K562 (cell line): ENCODE measurements around the gene SAP25. TPM values are rescaled to one million over a fixed set of nuclear protein-coding genes. Genes with fewer than 3 reads are reported as not detected.
A peak's percentile ranks its signal among the peaks of the same experiment; 100 is the strongest.

Source experiments
- CSDE1 ChIP-seq, 2 experiments: fragments of 450-650 bp; IDR thresholded peaks; 2 replicates each; pipeline ENCODE4 v1.6.1; 2016; ENCODE audit warnings: mild to moderate bottlenecking in 1 of 2
- CTBP1 ChIP-seq: fragments of 450-650 bp; IDR thresholded peaks from 2 replicates; pipeline ENCODE4 v1.6.1; 2016; ENCODE audit warnings: borderline replicate concordance
- EHMT2 ChIP-seq: fragments of 450-650 bp; IDR thresholded peaks from 2 replicates; pipeline ENCODE4 v1.6.1; 2018; ENCODE audit warnings: antibody characterized with exemption
- FOXA1 ChIP-seq: fragments of 450-650 bp; IDR thresholded peaks from 2 replicates; pipeline ENCODE4 v1.6.1; 2016; ENCODE audit warnings: mild to moderate bottlenecking, borderline replicate concordance
- GABPA ChIP-seq: fragments of 200-800 bp; sonication (Bioruptor generic); conservative IDR thresholded peaks from 2 replicates; pipeline ENCODE4 v1.6.1; 2016; ENCODE audit warnings: low read depth, missing genetic modification characterization, missing compliant biosample characterization
- KLF16 ChIP-seq: IDR thresholded peaks from 2 replicates; pipeline ENCODE4 v1.6.1; 2016; ENCODE audit warnings: antibody characterized with exemption
- MYNN ChIP-seq, 2 experiments: sonication (generic); formaldehyde crosslinking in 1 of 2; IDR thresholded peaks; 2 replicates each; pipeline versions ENCODE4 v1.5.0 to v1.6.1; 2016 to 2020; ENCODE audit warnings: antibody characterized with exemption in 1 of 2, missing genetic modification reagents in 1 of 2
- NR3C1 ChIP-seq: sonication (generic); formaldehyde crosslinking; IDR thresholded peaks from 2 replicates; pipeline ENCODE4 v1.8.1; 2022; ENCODE audit warnings: missing genetic modification reagents
- PHF20 ChIP-seq: fragments of 450-650 bp; IDR thresholded peaks from 2 replicates; pipeline ENCODE4 v1.6.1; 2018; ENCODE audit not compliant: partially characterized antibody
- PRMT5 ChIP-seq: sonication (generic); formaldehyde crosslinking; IDR thresholded peaks from 2 replicates; pipeline ENCODE4 v1.5.0; 2020; ENCODE audit warnings: missing genetic modification reagents
- PRPF4 ChIP-seq: fragments of 200-400 bp; formaldehyde crosslinking; IDR thresholded peaks from one replicate; pipeline ENCODE4 v1.6.1; 2017; ENCODE audit warnings: low read length, low read depth, mild to moderate bottlenecking; ENCODE audit not compliant: insufficient read depth, poor library complexity, severe bottlenecking
- TCF7L2 ChIP-seq: fragments of 150-350 bp; IDR thresholded peaks from 2 replicates; pipeline ENCODE4 v1.6.1; 2016; ENCODE audit warnings: low read depth, mild to moderate bottlenecking, low read length, moderate library complexity
- TCFL5 ChIP-seq: fragments of 250-450 bp; sonication (Bioruptor Pico); conservative IDR thresholded peaks from 2 replicates; pipeline ENCODE4 v1.6.1; 2021; ENCODE audit warnings: mild to moderate bottlenecking, moderate library complexity, matching md5 sums
- ZFP30 ChIP-seq: fragments of 250-450 bp; sonication (Bioruptor Pico); IDR thresholded peaks from 2 replicates; pipeline ENCODE4 v1.8.0; 2022; ENCODE audit warnings: moderate library complexity, mild to moderate bottlenecking, inconsistent platforms, borderline replicate concordance
- ZNF133 ChIP-seq: fragments of 250-450 bp; sonication (Bioruptor Pico); IDR thresholded peaks from 2 replicates; pipeline ENCODE4 v1.4.0; 2020; ENCODE audit warnings: mild to moderate bottlenecking
- ZNF224 ChIP-seq: sonication (generic); formaldehyde crosslinking; IDR thresholded peaks from 2 replicates; pipeline ENCODE4 v1.8.0; 2022; ENCODE audit warnings: mild to moderate bottlenecking, missing genetic modification reagents
- ZNF445 ChIP-seq: fragments of 250-450 bp; sonication (Bioruptor Pico); IDR thresholded peaks from 2 replicates; pipeline ENCODE4 v1.4.0; 2020; ENCODE audit warnings: low read depth, mild to moderate bottlenecking, moderate library complexity
- ZNF561 ChIP-seq: fragments of 450-650 bp; formaldehyde crosslinking; conservative IDR thresholded peaks from 2 replicates; pipeline ENCODE4 v1.4.0; 2020; ENCODE audit warnings: mild to moderate bottlenecking, moderate library complexity
- polyA plus RNA-seq, 8 experiments: library from polyadenylated mRNA; depleted of rRNA in 4 of 8; stranded (reverse) in 5 of 8; unstranded in 3 of 8; fragments of >200 nt; fragmentation: Nextera tagmentation in 2 of 8; fragmentation: Illumina TruSeq in 1 of 8; extraction: Ambion mirVana in 2 of 8; extraction: Trizol in 1 of 8; gene quantifications; 2 replicates each; pipeline versions ENCODE4 v1.2.1 to v1.2.3, GENCODE V29; 2011 to 2014; ENCODE audit warnings: inconsistent platforms in 1 of 8, missing spikeins in 1 of 8
- total RNA-seq, 7 experiments: library from RNA; depleted of rRNA in 6 of 7; stranded (reverse); fragments of >200 nt in 6 of 7; fragmentation: Illumina TruSeq in 2 of 7; extraction: Trizol in 2 of 7; gene quantifications; 2 replicates each; pipeline versions ENCODE4 v1.2.1 to v1.2.3, GENCODE V29; 2011 to 2021; ENCODE audit warnings: low replicate concordance in 1 of 7
- TF ChIP-seq, protein P1 (sequence below): sonication (generic); formaldehyde crosslinking; IDR thresholded peaks from 2 replicates; pipeline ENCODE4 v1.8.0; 2022; ENCODE audit warnings: missing genetic modification reagents, mild to moderate bottlenecking, borderline replicate concordance
- TF ChIP-seq, protein P2 (sequence below): IDR thresholded peaks from 2 replicates; pipeline ENCODE4 v1.6.1; 2012; ENCODE audit warnings: low read depth, low read length, improper control_type of control experiment, borderline replicate concordance
- TF ChIP-seq, protein P3 (sequence below): fragments of 450-650 bp; IDR thresholded peaks from 2 replicates; pipeline ENCODE4 v1.6.1; 2016; ENCODE audit warnings: antibody characterized with exemption
- TF ChIP-seq, protein P4 (sequence below), 2 experiments: fragments of 250-450 bp in 1 of 2; fragments of 450-650 bp in 1 of 2; sonication (Bioruptor Pico) in 1 of 2; IDR thresholded peaks; 2 replicates each; pipeline versions ENCODE4 v1.6.1 to v1.8.0; 2016 to 2021; ENCODE audit warnings: mild to moderate bottlenecking in 2 of 2, moderate library complexity in 2 of 2, missing compliant biosample characterization in 1 of 2, missing genetic modification characterization in 1 of 2

The SAP25 gene
- total and polyA plus RNA-seq, 9 of the 15 experiments (the other 6 are each of a cell fraction or from before 2014, with no cell fraction given): 0.13 to 5.3 (median 0.78) TPM; not detected in 1

DNA sequence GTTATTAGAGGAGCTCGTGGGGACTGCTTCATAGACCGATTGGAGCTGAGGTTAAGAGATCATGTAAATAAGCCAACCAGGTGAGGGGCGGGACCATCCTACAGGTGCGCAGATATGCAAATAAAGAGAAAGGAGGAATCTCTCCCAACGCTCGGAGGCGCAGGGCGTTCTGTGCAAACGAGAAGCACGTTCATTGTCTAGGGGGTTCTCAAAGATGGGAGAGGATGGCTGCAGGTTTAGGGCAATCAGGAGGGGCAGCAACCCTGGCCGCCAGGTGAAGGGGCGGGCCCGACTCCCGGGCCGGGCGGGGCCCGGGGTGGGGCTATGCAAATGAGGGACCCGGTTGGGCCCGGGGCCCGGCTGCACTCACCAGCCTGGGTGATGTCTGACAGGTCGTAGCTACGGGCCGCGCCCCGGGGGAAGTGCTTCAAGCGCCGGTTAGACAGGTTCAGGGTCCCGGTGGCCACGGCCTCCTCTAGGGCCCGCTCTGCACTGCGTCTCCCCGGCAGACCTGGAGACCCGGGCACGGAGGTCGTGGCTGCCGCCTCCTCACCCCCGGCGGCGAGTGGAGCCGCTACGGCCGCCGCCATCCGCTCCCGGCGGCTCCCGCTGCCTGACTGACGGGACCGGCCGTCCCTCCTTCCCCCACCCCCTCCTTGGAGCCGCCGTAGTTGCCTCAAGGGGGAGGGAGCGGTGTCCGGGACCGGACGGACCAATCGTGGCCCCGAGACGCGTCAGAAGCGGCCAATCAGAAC is 12.0 kb upstream of the SAP25 start, which contains the start of gene LRCH4 (continued):
- TF ChIP-seq, protein P1, sequence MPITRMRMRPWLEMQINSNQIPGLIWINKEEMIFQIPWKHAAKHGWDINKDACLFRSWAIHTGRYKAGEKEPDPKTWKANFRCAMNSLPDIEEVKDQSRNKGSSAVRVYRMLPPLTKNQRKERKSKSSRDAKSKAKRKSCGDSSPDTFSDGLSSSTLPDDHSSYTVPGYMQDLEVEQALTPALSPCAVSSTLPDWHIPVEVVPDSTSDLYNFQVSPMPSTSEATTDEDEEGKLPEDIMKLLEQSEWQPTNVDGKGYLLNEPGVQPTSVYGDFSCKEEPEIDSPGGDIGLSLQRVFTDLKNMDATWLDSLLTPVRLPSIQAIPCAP (CRISPR knock-in tag): 0 out of 2 replicates have a peak, but pooled peaks have one; percentile 49
- TF ChIP-seq TCFL5 (CRISPR knock-in tag): no peak
- TF ChIP-seq CTBP1: peak; percentile 90
- TF ChIP-seq, protein P2, sequence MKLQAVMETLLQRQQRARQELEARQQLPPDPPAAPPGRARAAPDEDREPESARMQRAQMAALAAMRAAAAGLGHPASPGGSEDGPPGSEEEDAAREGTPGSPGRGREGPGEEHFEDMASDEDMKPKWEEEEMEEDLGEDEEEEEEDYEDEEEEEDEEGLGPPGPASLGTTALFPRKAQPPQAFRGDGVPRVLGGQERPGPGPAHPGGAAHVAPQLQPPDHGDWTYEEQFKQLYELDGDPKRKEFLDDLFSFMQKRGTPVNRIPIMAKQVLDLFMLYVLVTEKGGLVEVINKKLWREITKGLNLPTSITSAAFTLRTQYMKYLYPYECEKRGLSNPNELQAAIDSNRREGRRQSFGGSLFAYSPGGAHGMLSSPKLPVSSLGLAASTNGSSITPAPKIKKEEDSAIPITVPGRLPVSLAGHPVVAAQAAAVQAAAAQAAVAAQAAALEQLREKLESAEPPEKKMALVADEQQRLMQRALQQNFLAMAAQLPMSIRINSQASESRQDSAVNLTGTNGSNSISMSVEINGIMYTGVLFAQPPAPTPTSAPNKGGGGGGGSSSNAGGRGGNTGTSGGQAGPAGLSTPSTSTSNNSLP: no peak
- no peak for TF ChIP-seq ZFP30 (CRISPR knock-in tag)
- TF ChIP-seq TCF7L2: no peak
- TF ChIP-seq EHMT2: no peak
- TF ChIP-seq GABPA (tag): peak; percentile 76
- TF ChIP-seq ZNF561 (CRISPR knock-in tag): no peak
- TF ChIP-seq PRMT5 (CRISPR knock-in tag): 0 out of 2 replicates have a peak, but pooled peaks have one; percentile 22
- TF ChIP-seq, protein P3, sequence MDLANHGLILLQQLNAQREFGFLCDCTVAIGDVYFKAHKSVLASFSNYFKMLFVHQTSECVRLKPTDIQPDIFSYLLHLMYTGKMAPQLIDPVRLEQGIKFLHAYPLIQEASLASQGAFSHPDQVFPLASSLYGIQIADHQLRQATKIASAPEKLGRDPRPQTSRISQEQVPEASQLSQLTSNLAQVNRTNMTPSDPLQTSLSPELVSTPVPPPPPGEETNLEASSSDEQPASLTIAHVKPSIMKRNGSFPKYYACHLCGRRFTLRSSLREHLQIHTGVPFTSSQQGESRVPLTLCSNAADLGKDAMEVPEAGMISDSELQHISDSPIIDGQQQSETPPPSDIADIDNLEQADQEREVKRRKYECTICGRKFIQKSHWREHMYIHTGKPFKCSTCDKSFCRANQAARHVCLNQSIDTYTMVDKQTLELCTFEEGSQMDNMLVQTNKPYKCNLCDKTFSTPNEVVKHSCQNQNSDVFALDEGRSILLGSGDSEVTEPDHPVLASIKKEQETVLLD: 0 out of 2 replicates have a peak, but pooled peaks have one; percentile 21
- TF ChIP-seq MYNN (IDR thresholded peaks at IDR 0.05): no peak
- TF ChIP-seq MYNN (CRISPR knock-in tag; IDR thresholded peaks at IDR 0.05): no peak
- no peak for TF ChIP-seq NR3C1
- peak; percentile 73 for TF ChIP-seq PHF20
- peak; percentile 91; the same call in 1 of the 2 replicates for TF ChIP-seq KLF16
- peak; percentile 89 for TF ChIP-seq PRPF4
- no peak for TF ChIP-seq ZNF224 (CRISPR knock-in tag)
- no peak for TF ChIP-seq CSDE1 (IDR thresholded peaks at IDR 0.05)
- TF ChIP-seq, protein P4, sequence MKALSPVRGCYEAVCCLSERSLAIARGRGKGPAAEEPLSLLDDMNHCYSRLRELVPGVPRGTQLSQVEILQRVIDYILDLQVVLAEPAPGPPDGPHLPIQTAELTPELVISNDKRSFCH (CRISPR knock-in tag; IDR thresholded peaks at IDR 0.05): no peak
- TF ChIP-seq, protein P4 (tag; IDR thresholded peaks at IDR 0.05): peak; percentile 88
- 0 out of 2 replicates have a peak, but pooled peaks have one; percentile 23 for TF ChIP-seq ZNF133 (CRISPR knock-in tag)
- TF ChIP-seq ZNF445 (CRISPR knock-in tag): peak; percentile 61; the same call in 1 of the 2 replicates
- TF ChIP-seq FOXA1: no peak
